Caco-2 (cell line): ENCODE measurements around the gene ELAVL1. TPM values are rescaled to one million over a fixed set of nuclear protein-coding genes. Genes with fewer than 3 reads are reported as not detected.

Source experiments
- BruUV-seq: library from RNA; stranded (reverse); fragments of 400-500 nt; replicated peaks from 2 replicates; lab custom pipeline; 2021; lab: Mats Ljungman, UMichigan
- CTCF ChIA-PET: fragments of 300-600 bp; sonication (Branson Sonifier 250); formaldehyde crosslinking; loops from one replicate; lab custom pipeline; 2022; ENCODE audit warnings: antibody characterized with exemption; lab: Charles Lee
- POLR2A ChIA-PET: fragments of 300-600 bp; sonication (Branson Sonifier 250); formaldehyde crosslinking; loops from one replicate; lab custom pipeline; 2022; ENCODE audit warnings: antibody characterized with exemption; lab: Charles Lee
- DNase-seq, 2 experiments: peaks; one replicate each; pipeline versions ENCODE4 v3.0.0 to v3.0.0-alpha.2; 2020 to 2022
- H3K27me3 ChIP-seq: replicated peaks from 2 replicates; pipeline ENCODE4 v1.6.0; 2011; ENCODE audit warnings: low read length; ENCODE audit not compliant: control insufficient read depth, insufficient read depth
- H3K36me3 ChIP-seq: 2 replicates; pipeline ENCODE4 v1.5.1; 2011; ENCODE audit warnings: low read length; ENCODE audit not compliant: control insufficient read depth, insufficient read depth
- H3K4me1 ChIP-seq: fragments of 250-450 bp; sonication (Bioruptor Pico); 2 replicates; pipeline ENCODE4 v1.5.1; 2020; ENCODE audit warnings: mild to moderate bottlenecking
- H3K4me3 ChIP-seq: 2 replicates; pipeline ENCODE4 v1.5.1; 2011; ENCODE audit warnings: low read depth, mild to moderate bottlenecking, control low read depth, low read length
- H3K9me3 ChIP-seq: fragments of 250-450 bp; sonication (Bioruptor Pico); 2 replicates; pipeline ENCODE4 v1.5.1; 2020; ENCODE audit warnings: mild to moderate bottlenecking, moderate library complexity
- H3K27ac Mint-ChIP-seq: one replicate; pipeline ENCODE4 v1.8.0; 2022; ENCODE audit warnings: mixed read lengths; ENCODE audit not compliant: unreplicated experiment
- H3K27me3 Mint-ChIP-seq: one replicate; pipeline ENCODE4 v1.8.0; 2022; ENCODE audit warnings: mixed read lengths; ENCODE audit not compliant: insufficient read depth, unreplicated experiment
- H3K36me3 Mint-ChIP-seq: one replicate; pipeline ENCODE4 v1.8.0; 2022; ENCODE audit warnings: mild to moderate bottlenecking, mixed read lengths; ENCODE audit not compliant: insufficient read depth, unreplicated experiment
- H3K4me1 Mint-ChIP-seq: one replicate; pipeline ENCODE4 v1.8.0; 2022; ENCODE audit warnings: low read depth, mixed read lengths; ENCODE audit not compliant: unreplicated experiment
- H3K4me3 Mint-ChIP-seq: one replicate; pipeline ENCODE4 v1.8.0; 2022; ENCODE audit warnings: mild to moderate bottlenecking, moderate library complexity, mixed read lengths; ENCODE audit not compliant: unreplicated experiment
- H3K9me3 Mint-ChIP-seq: one replicate; pipeline ENCODE4 v1.8.0; 2022; ENCODE audit warnings: mixed read lengths; ENCODE audit not compliant: unreplicated experiment
- CTCF ChIP-seq, 2 experiments: fragments of 200-600 bp in 1 of 2; IDR thresholded peaks; 1 replicate in 1 of 2; 2 replicates in 1 of 2; pipeline versions ENCODE4 v1.5.1 to v1.8.0; 2011 to 2022; ENCODE audit warnings: antibody characterized with exemption in 1 of 2, control low read depth in 1 of 2, inconsistent platforms in 1 of 2, low read depth in 1 of 2, low read length in 1 of 2, mild to moderate bottlenecking in 1 of 2, moderate library complexity in 1 of 2; ENCODE audit not compliant: insufficient read depth in 1 of 2, severe bottlenecking in 1 of 2, unreplicated experiment in 1 of 2
- intact Hi-C: fragments of 100-400 bp; cut with micrococcal nuclease; formaldehyde crosslinking; loops from one replicate; pipeline ENCODE4 v1.10.0; 2022; ENCODE audit not compliant: unreplicated experiment
- total RNA-seq: library from RNA; stranded (reverse); gene quantifications from 2 replicates; pipeline ENCODE4 v1.2.3, GENCODE V29; 2022

ELAVL1 gene
- total RNA-seq, 1 experiment from 2014 or later: 117 TPM

GRCh38 chr19:7915250-7916102, 90.0 kb downstream of the ELAVL1 start:
- H3K9me3 Mint-ChIP-seq: no peaks in the 10 kb centered on the region
- H3K4me1 Mint-ChIP-seq: peaks cover 7% of the 10 kb centered on the region
- no peaks in the 10 kb centered on the region for H3K27me3 Mint-ChIP-seq
- peak overlapping the region; percentile 87 for H3K4me3 Mint-ChIP-seq
- intact Hi-C loops: no loop called here
- no TSS peak for BruUV-seq
- Histone ChIP-seq H3K9me3 (no peaks in the 10 kb centered on the region), H3K4me3 (peak overlapping the region; percentile 58), H3K27me3 (no peaks in the 10 kb centered on the region), H3K36me3 (no peaks in the 10 kb centered on the region), H3K4me1 (peaks cover 9% of the 10 kb centered on the region)
- no peak for DNase-seq
- H3K27ac Mint-ChIP-seq: peak overlapping the region; percentile 42
- TF ChIP-seq CTCF (IDR thresholded peaks at IDR 0.05; ENCODE audit: insufficient read depth in 1 of 2, low read depth in 1 of 2, low read length in 1 of 2, severe bottlenecking in 1 of 2, unreplicated experiment in 1 of 2): no peak
- ChIA-PET CTCF (interaction anchor here (1.2 to 3.0 kb wide), 2 partner anchors 12 to 46 kb away, joined by 4 to 14 read pairs; partner anchors contain the start of gene MAP2K7), POLR2A (interaction anchor here (0.7 to 1.0 kb wide), 2 partner anchors 12 to 18 kb away, joined by 3 to 6 read pairs; partner anchors contain the start of gene MAP2K7)
- H3K36me3 Mint-ChIP-seq: peaks cover 42% of the 10 kb centered on the region

- peaks cover 4% of the 10 kb centered on the region for H3K4me1 Mint-ChIP-seq
- Histone ChIP-seq H3K4me1 (peaks cover 9% of the 10 kb centered on the region), H3K9me3 (no peaks in the 10 kb centered on the region), H3K36me3 (no peaks in the 10 kb centered on the region), H3K4me3 (peak within 1 kb of the TSS; percentile 58), H3K27me3 (no peaks in the 10 kb centered on the region)
- no TSS peak for BruUV-seq
- H3K9me3 Mint-ChIP-seq: no peaks in the 10 kb centered on the region
- DNase-seq: no peak
- intact Hi-C loops: no loop called here
- ChIA-PET POLR2A (interaction anchor here (0.7 kb wide), 1 partner anchor 19 kb away, joined by 6 read pairs; no protein-coding TSS in a partner anchor), CTCF (no interaction called here)
- H3K4me3 Mint-ChIP-seq: peak within 1 kb of the TSS; percentile 87
- TF ChIP-seq CTCF (IDR thresholded peaks at IDR 0.05; ENCODE audit: insufficient read depth in 1 of 2, low read depth in 1 of 2, low read length in 1 of 2, severe bottlenecking in 1 of 2, unreplicated experiment in 1 of 2): no peak
- H3K36me3 Mint-ChIP-seq: peaks cover 41% of the 10 kb centered on the region
- peak within 1 kb of the TSS; percentile 42 for H3K27ac Mint-ChIP-seq
- H3K27me3 Mint-ChIP-seq: no peaks in the 10 kb centered on the region
Measured at GRCh38 chr19:7914598-7915045, 90.8 kb downstream of the ELAVL1 start, which contains the start of gene TGFBR3L. Gene TGFBR3L (plus strand): TSS chr19:7914830.

GRCh38 chr19:7914099-7914498, 91.3 kb downstream of the ELAVL1 start:
- no peaks in the 10 kb centered on the region for H3K27me3 ChIP-seq
- no peaks in the 10 kb centered on the region for H3K9me3 ChIP-seq
- no peaks in the 10 kb centered on the region for H3K4me1 Mint-ChIP-seq
- CTCF ChIA-PET: no interaction called here
- H3K4me3 Mint-ChIP-seq: no peak overlapping the region
- intact Hi-C loops: no loop called here
- H3K9me3 Mint-ChIP-seq: no peaks in the 10 kb centered on the region
- no peaks in the 10 kb centered on the region for H3K36me3 ChIP-seq
- BruUV-seq: no TSS peak
- peaks cover 7% of the 10 kb centered on the region for H3K4me1 ChIP-seq
- H3K27ac Mint-ChIP-seq: no peak overlapping the region
- H3K4me3 ChIP-seq: no peak overlapping the region
- DNase-seq: no peak
- no peak for TF ChIP-seq CTCF (IDR thresholded peaks at IDR 0.05; ENCODE audit: insufficient read depth in 1 of 2, low read depth in 1 of 2, low read length in 1 of 2, severe bottlenecking in 1 of 2, unreplicated experiment in 1 of 2)
- H3K27me3 Mint-ChIP-seq: no peaks in the 10 kb centered on the region
- H3K36me3 Mint-ChIP-seq: peaks cover 37% of the 10 kb centered on the region
- POLR2A ChIA-PET: no interaction called here
